Loucy (cell line): ENCODE results near the gene AGPS.

Experiments used
- H2AFZ ChIP-seq: fragments of 200-600 bp; sonication (generic); 2 replicates; pipeline ENCODE4 v1.6.0; 2016; ENCODE audit warnings: antibody characterized with exemption, mild to moderate bottlenecking, low read length, moderate library complexity
- H3F3A ChIP-seq: fragments of 200-600 bp; 2 replicates; pipeline ENCODE4 v1.6.0; 2016; ENCODE audit warnings: antibody characterized with exemption, low read depth, mild to moderate bottlenecking
- H3K27me3 ChIP-seq: fragments of 200-600 bp; sonication (generic); 2 replicates; pipeline ENCODE4 v1.6.1; 2014; ENCODE audit warnings: low read length, mild to moderate bottlenecking; ENCODE audit not compliant: insufficient read depth, poor library complexity, severe bottlenecking
- H3K36me3 ChIP-seq: fragments of 200-600 bp; sonication (generic); 2 replicates; pipeline ENCODE4 v1.6.1; 2016; ENCODE audit warnings: low read length; ENCODE audit not compliant: insufficient read depth
- H3K4me1 ChIP-seq: fragments of 200-600 bp; sonication (generic); 2 replicates; pipeline ENCODE4 v1.5.1; 2014; ENCODE audit warnings: low read length, mild to moderate bottlenecking; ENCODE audit not compliant: insufficient read depth, poor library complexity, severe bottlenecking
- H3K4me2 ChIP-seq: fragments of 200-600 bp; sonication (generic); 2 replicates; pipeline ENCODE4 v1.6.0; 2014; ENCODE audit warnings: antibody characterized with exemption, low read length, low read depth, mild to moderate bottlenecking; ENCODE audit not compliant: poor library complexity, severe bottlenecking
- H3K4me3 ChIP-seq: fragments of 200-600 bp; sonication (generic); 2 replicates; pipeline ENCODE4 v1.5.1; 2014; ENCODE audit warnings: low read length, mild to moderate bottlenecking, mixed read lengths; ENCODE audit not compliant: poor library complexity, severe bottlenecking
- H3K79me2 ChIP-seq: fragments of 200-600 bp; sonication (generic); 2 replicates; pipeline ENCODE4 v1.6.1; 2014; ENCODE audit warnings: low read length; ENCODE audit not compliant: insufficient read depth
- H3K9ac ChIP-seq: fragments of 200-600 bp; sonication (generic); 2 replicates; pipeline ENCODE4 v1.6.0; 2014; ENCODE audit warnings: mild to moderate bottlenecking, low read depth, low read length, moderate library complexity; ENCODE audit not compliant: poor library complexity, severe bottlenecking
- H3K9me2 ChIP-seq: fragments of 200-600 bp; sonication (generic); replicated peaks from 2 replicates; pipeline ENCODE4 v1.6.1; 2016; ENCODE audit warnings: low read depth, low read length, mixed read lengths
- H3K9me3 ChIP-seq: fragments of 200-600 bp; sonication (generic); 2 replicates; pipeline ENCODE4 v1.6.1; 2014; ENCODE audit warnings: mild to moderate bottlenecking, antibody characterized with exemption, low read length, low read depth; ENCODE audit not compliant: insufficient read depth
- H4K20me1 ChIP-seq: fragments of 200-600 bp; sonication (generic); 2 replicates; pipeline ENCODE4 v1.6.0; 2014; ENCODE audit warnings: antibody characterized with exemption, low read length, mild to moderate bottlenecking; ENCODE audit not compliant: insufficient read depth, poor library complexity, severe bottlenecking
- EZH2phosphoT487 ChIP-seq: fragments of 200-600 bp; IDR thresholded peaks from 2 replicates; pipeline ENCODE4 v1.6.1; 2018; ENCODE audit warnings: antibody characterized with exemption, mild to moderate bottlenecking, moderate library complexity, borderline replicate concordance
- TF ChIP-seq, protein P1 (sequence below): fragments of 200-600 bp; sonication (generic); conservative IDR thresholded peaks from 2 replicates; pipeline ENCODE4 v1.5.1; 2014; ENCODE audit warnings: mild to moderate bottlenecking, antibody characterized with exemption, low read length

The AGPS gene

DNA sequence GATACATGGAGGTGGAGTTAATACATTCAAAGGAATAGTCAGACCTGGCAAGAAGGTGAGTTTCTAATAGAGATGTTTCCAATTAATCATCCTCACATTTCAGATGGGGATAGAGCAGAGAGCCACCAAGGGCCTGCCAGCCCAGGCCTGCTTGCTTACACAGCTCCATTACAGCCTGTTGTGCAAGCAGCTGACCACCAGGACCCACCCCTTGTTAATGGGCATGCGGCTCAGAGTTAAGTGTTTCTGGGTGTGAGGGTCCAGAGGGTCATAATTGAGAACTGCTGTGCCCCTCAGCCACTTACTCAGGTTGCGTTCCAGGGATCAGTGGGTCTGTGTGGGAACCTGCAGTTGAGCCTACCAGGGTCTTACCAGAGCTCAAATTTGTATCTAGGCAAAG is 199.8 kb downstream of the AGPS start:
- H3K4me3 ChIP-seq = no peak overlapping the region
- no peaks in the 10 kb centered on the region for H3K9me3 ChIP-seq
- H2AFZ ChIP-seq = no peak overlapping the region
- H3K4me2 ChIP-seq = no peak overlapping the region
- H3K79me2 ChIP-seq = no peaks in the 10 kb centered on the region
- no peaks in the 10 kb centered on the region for H4K20me1 ChIP-seq
- TF ChIP-seq EZH2phosphoT487 = no peak
- TF ChIP-seq, protein P1, sequence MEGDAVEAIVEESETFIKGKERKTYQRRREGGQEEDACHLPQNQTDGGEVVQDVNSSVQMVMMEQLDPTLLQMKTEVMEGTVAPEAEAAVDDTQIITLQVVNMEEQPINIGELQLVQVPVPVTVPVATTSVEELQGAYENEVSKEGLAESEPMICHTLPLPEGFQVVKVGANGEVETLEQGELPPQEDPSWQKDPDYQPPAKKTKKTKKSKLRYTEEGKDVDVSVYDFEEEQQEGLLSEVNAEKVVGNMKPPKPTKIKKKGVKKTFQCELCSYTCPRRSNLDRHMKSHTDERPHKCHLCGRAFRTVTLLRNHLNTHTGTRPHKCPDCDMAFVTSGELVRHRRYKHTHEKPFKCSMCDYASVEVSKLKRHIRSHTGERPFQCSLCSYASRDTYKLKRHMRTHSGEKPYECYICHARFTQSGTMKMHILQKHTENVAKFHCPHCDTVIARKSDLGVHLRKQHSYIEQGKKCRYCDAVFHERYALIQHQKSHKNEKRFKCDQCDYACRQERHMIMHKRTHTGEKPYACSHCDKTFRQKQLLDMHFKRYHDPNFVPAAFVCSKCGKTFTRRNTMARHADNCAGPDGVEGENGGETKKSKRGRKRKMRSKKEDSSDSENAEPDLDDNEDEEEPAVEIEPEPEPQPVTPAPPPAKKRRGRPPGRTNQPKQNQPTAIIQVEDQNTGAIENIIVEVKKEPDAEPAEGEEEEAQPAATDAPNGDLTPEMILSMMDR = no peak
- H3K27me3 ChIP-seq = no peaks in the 10 kb centered on the region
- H3K9ac ChIP-seq = no peak overlapping the region
- no peaks in the 10 kb centered on the region for H3K36me3 ChIP-seq
- no peaks in the 10 kb centered on the region for H3K4me1 ChIP-seq
- H3F3A ChIP-seq = no peaks in the 10 kb centered on the region
- H3K9me2 ChIP-seq = no peaks in the 10 kb centered on the region

DNA sequence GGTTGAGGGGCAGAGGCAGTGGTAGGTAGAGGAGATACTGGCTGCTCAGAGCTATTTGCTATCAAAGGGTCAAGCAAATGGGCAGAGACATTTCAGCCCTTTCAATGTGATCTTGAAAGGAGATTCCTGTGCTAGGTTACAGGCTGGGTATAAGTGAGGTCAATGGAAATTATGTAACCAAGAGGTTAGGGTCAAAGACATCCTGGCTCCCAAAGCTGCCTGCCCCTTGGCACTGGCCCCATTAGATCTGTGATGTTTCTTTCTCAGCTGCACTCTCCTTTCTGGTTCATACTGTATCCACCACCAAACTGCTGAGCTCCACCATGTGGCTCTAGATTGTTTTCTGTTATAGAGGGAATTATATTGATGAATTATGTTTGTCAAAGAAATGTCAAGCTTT is 200.4 kb downstream of the AGPS start:
- Histone ChIP-seq H3K9me3 (no peaks in the 10 kb centered on the region), H3K4me2 (no peak overlapping the region), H3F3A (no peaks in the 10 kb centered on the region), H3K9me2 (no peaks in the 10 kb centered on the region), H3K27me3 (no peaks in the 10 kb centered on the region), H3K79me2 (no peaks in the 10 kb centered on the region), H2AFZ (no peak overlapping the region), H3K36me3 (no peaks in the 10 kb centered on the region), H3K9ac (no peak overlapping the region), H4K20me1 (no peaks in the 10 kb centered on the region), H3K4me1 (no peaks in the 10 kb centered on the region), H3K4me3 (no peak overlapping the region)
- TF ChIP-seq, protein P1 = no peak
- TF ChIP-seq EZH2phosphoT487 = no peak

DNA sequence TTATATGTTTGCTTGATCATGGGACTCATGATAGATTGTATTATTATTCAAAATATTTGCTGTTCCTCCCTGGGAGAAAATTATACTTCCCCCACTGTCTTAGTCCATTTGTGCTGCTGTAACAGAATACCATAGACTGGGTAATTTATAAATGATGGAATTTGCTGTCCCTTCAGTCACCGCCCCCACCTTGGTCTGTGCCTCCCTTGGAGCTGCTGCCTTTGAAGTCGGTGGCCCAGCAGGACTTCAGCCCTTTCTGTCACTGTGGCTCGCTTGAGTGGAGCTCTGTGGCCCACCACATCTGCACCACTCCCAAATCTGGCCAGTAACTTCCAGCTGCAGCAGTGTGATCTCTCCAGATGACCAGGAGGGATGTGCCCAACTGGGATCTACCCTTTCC is 200.8 kb downstream of the AGPS start:
- Histone ChIP-seq H3K9me3 (no peaks in the 10 kb centered on the region), H3K4me3 (no peak overlapping the region), H2AFZ (no peak overlapping the region), H3K9me2 (no peaks in the 10 kb centered on the region), H3K79me2 (no peaks in the 10 kb centered on the region), H3F3A (no peaks in the 10 kb centered on the region), H3K9ac (no peak overlapping the region), H3K36me3 (no peaks in the 10 kb centered on the region), H3K27me3 (no peaks in the 10 kb centered on the region), H3K4me1 (no peaks in the 10 kb centered on the region), H3K4me2 (no peak overlapping the region), H4K20me1 (no peaks in the 10 kb centered on the region)
- TF ChIP-seq, protein P1 = no peak
- TF ChIP-seq EZH2phosphoT487 = no peak
